Lower leg skin (tissue), 3 donors: Measurements from ENCODE around the gene NDUFV1.

ENCODE experiments used
- POLR2A ChIP-seq, 2 donors: fragments of 450-650 bp; IDR thresholded peaks; one replicate each; pipeline ENCODE4 v1.6.1; 2016 to 2017; ENCODE audit warnings: antibody characterized with exemption in 2 of 2, mild to moderate bottlenecking in 1 of 2, moderate library complexity in 1 of 2
- TF ChIP-seq, protein P1 (sequence below), 3 donors: fragments of 450-650 bp; IDR thresholded peaks; one replicate each; pipeline ENCODE4 v1.5.1; 2016; ENCODE audit warnings: antibody characterized with exemption in 3 of 3, mild to moderate bottlenecking in 3 of 3, moderate library complexity in 2 of 3

DNA sequence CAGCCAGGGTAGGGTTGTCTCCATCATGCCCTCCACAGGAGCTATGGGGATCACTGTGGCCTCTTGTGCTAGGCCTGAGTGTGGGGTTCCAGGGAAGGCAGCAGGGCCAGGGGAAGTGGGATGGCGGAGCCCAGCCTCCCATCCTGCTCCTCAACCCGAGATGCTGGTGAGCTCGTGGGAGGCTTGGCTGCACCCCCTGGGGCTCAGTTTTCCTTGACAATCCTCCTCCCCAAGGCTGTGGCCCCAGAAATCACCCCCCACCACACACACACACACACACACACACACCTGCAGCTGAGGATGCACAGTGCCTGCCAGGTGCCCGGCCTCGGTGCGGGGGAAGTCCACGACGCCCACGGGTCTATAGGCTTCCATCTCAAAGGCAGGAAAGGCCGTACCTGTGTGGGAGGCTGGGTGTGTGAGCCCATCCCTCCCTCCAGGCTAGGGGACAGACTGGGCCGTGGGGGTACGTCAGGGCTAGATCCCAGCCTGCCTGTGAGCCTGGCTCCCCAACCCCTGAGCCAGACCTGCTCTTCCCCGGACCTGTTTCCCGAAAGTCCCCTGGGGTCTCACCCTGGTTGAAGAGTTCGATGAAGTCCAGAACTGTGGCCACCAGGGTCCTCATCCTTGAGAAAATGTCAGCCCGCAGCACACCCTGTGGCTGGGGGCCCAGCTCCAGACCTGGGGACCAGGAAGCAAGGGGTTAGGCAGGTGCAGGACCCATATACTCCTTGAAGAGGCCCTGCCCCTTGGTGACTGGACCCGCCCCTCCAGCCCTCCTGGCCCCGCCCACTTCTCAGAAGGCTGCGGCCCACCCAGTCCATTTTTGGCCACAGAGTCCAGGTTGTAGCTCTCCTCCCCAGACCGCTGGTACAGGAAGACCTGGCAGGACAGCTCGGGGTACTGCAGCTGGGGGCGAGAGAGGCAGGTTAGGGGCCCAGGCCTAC lies 38.0 kb downstream of the NDUFV1 start:
- TF ChIP-seq, protein P1, sequence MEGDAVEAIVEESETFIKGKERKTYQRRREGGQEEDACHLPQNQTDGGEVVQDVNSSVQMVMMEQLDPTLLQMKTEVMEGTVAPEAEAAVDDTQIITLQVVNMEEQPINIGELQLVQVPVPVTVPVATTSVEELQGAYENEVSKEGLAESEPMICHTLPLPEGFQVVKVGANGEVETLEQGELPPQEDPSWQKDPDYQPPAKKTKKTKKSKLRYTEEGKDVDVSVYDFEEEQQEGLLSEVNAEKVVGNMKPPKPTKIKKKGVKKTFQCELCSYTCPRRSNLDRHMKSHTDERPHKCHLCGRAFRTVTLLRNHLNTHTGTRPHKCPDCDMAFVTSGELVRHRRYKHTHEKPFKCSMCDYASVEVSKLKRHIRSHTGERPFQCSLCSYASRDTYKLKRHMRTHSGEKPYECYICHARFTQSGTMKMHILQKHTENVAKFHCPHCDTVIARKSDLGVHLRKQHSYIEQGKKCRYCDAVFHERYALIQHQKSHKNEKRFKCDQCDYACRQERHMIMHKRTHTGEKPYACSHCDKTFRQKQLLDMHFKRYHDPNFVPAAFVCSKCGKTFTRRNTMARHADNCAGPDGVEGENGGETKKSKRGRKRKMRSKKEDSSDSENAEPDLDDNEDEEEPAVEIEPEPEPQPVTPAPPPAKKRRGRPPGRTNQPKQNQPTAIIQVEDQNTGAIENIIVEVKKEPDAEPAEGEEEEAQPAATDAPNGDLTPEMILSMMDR (IDR thresholded peaks at IDR 0.05), result no peak
- no peak for TF ChIP-seq POLR2A (IDR thresholded peaks at IDR 0.05)
